ENCODE data around the gene ZC3HAV1.

GRCh38 chr7:139108266-139109187, 993 bp downstream of the ZC3HAV1 start:
- TF ChIP-seq CTCF (conservative IDR thresholded peaks at IDR 0.05 in 1 of 2, IDR thresholded peaks at IDR 0.05 in 1 of 2; ENCODE audit: extremely low read depth in 1 of 2, insufficient read depth in 1 of 2, low read depth in 1 of 2, low read length in 2 of 2), result no peak
- TF ChIP-seq EZH2 (IDR thresholded peaks at IDR 0.05; ENCODE audit: borderline replicate concordance, low read length), result no peak

All from mammary epithelial cell (primary cell).